HG02759 (cell line): Measurements from ENCODE around the gene ZNF695.

Experiments used
- ATAC-seq: cut with Tn5 transposase; IDR thresholded peaks from one replicate; pipeline ENCODE4 v1.9.1; 2021; ENCODE audit warnings: mild to moderate bottlenecking, moderate library complexity; ENCODE audit not compliant: unreplicated experiment

Gene ZNF695

DNA sequence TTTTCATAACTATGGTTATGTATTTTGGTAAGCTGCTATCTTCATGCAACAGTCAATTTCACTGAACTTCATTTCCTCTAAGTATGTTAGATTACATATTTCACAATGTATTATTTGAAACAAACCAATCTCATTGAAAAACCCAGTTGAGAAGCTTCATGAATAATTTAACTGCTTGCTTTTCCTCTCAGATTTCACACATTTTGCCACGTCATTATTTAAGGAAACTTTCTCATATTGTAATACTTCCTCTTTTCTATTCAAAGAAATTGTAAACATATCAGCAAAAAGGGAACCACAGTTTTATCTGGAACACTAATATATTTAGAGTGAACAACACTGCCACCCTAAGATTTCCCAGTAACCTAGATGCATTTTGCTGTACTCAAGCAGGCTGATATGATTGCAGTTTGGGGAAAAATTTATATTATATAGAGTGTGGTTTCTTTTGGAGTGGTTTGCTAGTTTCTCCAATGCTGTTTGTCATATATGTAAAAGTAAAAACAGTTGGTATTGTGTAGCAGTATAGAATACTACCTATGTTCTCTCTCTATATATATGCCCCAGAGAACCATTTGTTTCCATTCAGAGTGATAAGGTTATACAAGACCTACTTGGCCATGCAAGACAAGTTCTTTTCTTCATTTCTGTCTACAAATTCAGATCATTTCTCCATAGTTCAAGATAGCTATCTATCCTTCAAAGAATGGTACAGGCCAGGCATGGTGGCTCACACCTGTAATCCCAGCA lies 47.7 kb downstream of the ZNF695 start:
- peak; percentile 41 for ATAC-seq

DNA sequence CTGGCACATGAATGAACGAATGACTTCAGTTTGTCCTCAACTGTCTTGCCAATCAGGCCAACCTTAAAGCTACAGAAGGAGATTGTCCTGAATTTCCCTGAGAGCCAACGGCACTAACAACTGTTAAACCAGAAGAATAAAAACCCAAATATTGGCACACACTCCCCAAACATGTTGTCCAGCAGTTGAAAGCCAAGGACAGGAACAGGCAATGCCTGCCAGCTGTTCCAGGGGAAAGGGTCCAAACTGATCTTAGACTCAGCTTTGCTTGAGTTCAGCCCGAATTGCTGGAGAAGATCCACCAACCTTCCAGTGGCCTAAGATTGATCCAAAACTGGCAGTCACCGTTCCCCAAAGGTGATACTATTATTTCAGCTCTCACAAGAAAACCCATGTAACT lies 53.7 kb downstream of the ZNF695 start:
- ATAC-seq = no peak

DNA sequence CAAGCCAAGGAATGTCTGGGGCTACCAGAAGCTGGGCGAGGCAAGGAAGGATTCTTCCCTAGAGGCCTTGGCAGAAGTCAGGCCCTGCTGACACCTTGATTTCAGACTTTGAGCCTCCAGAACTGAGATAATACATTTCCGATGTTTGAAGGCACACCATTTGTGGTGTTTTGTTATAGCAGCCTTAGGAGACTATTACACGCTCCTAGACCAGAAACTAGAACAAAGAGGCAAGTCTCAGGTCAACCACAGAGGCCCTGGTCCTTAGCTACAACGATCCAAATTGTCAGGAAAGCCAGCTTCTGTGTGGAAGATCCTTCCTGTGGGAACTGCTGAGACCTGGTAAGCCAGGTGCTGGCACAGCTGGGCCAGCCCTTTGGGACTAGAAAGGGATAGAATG lies 56.4 kb downstream of the ZNF695 start:
- no peak for ATAC-seq

DNA sequence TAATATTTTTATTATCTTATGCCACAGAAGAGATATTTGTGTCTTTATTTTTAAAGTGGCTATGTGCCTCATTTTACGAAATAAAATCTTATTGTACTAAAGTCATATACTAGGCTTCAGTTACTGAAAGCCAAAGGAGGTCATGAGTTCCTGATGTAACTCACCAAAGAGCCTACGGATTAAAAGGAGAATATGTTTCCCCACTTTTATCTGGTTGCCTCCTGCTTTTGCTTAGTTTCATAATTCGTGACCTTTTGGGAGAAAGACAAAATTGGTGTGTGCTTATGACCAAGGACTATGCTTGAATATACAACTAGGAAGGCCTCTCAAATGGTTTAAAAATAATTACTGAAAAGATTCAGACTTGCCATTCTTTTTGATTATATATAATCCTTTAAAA lies 57.9 kb downstream of the ZNF695 start:
- ATAC-seq = no peak

DNA sequence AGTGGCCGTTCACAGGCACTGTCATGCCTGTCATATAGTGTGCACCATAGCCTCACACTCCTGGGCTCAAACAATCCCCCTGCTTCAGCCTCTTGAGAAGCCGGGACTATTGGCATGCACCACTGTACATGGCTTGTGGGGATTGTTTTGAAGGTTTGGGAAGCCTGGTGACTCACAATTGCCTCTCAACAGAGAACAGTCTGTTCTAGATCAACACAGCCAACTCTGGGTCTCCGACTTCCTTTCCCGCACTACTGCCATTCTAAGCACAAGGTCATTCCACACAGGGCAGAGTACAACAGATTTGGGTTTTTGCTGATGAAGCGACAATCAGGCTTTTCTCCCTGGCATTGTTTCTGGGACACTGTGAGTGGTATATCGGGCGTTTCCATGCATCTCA lies 60.6 kb downstream of the ZNF695 start:
- ATAC-seq = no peak

DNA sequence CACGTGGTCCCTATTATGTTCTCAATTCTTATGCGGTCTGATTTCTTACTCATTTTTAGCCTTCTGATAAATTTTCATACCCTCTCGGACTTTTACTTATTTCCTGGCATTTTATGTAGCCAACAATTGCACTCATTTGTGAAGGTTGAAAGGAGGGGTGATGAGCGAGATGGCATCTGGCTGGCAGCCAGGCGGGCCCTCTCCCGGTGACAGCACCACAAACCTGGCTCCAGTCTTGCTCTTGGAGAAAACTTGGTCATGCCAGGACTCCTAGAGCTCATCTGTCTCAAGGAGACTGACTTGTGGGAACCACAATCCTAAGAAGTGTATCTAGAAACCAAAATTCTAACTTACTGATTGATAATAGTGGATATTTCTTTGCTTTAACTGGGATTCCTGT lies 61.5 kb downstream of the ZNF695 start:
- ATAC-seq = no peak
